EH (cell line): ENCODE measurements around the gene LCE2D.

Experiments used
- DNase-seq: peaks from one replicate; pipeline ENCODE4 v3.0.0-alpha.2; 2015; ENCODE audit warnings: low read depth

LCE2D gene

DNA sequence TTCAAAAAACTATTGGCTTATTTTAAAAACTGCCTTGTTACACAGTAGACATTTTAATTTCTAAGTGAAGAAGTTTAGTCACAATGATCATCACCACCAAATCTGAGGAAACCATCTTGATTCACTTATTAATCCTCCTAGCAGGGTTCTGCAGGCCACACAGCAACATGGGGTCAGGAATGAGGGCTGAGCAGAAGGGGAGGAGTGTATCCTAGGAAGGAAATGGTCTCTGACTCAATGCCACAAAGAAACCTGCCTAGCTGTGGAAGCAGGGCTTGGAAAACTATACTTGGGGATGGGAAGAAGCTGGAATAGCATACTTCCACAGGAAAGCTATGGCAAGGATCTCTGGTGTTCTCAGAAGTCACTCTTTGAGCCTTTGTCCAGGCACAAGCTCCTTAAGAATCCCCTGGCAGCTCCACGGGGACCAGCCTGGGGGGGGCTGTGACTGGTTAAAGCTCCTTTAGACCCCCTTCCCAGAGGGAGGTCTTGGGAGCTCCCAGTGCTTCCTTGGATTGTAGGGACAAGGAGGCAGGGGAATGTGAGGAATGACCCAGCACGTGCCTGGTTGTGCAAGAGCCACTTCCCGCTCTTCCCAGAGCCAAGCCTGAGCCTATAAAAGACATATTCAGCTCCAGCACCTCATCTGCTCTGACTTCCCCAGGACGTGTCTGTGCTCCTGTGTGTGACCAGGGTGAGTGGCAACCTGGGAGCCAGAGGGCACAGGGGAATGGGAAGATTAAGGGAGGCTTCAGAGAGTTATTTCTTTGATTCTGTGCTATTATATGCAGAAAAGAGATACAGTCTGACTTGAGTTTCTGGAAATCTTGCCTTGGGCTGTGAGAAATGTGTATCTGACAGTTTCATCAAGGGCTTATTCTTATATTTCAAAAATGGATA, 34.8 kb downstream of the LCE2D start, which contains the start of gene LCE2A:
Gene LCE2A, plus strand, starts transcription at position 645 of the 900 bp plus-strand sequence. CDS start 557 bp downstream, outside the sequence.
- peak; percentile 21 for DNase-seq

DNA sequence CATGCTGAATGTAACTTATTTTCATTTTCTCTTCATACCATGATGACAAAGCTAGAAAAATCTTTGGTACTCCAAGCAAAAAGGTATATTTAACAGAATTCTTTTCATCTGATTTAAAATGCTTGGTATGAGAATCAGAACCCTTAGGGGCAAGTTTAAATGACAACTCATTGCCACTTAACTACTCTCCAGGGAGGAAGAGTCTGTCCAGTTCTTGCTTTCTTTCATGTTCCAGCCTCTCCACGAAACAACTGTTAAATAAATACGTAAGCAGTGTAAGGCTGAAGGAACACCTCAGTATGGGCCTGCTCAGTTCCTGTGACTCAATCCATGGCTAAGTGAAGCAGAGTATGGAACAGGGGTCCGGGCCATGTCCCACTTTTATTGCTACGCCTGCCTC, 36.6 kb downstream of the LCE2D start:
- peak; percentile 20 for DNase-seq

DNA sequence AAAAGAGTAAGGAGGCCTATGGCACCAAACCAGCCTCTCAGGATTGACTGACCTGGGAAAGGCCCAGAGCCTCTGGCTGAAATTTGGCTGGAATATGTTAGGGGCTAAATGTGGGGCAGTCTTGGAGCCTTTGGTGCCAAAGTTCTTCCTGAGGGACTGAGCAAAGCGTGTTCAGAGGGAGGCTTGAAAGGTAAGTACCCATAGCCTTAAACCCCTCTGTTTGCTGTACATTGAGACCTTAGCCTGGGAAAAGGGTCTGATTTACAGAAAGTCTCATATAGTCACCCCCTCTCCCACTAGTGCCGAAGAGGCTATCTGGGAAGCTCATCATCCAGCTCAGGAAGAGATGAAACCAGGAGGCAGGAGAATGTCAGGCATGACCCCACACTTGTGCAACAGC, 44.7 kb downstream of the LCE2D start, which contains the start of gene LCE4A:
Gene LCE4A, plus strand, starts transcription at position 301 of the 400 bp plus-strand sequence. CDS start 916 bp downstream, outside the sequence.
- DNase-seq = no peak
